Left lung (tissue), 10 donors: Measurements from ENCODE around the gene BCL11B. TPM values are rescaled to one million over a fixed set of nuclear protein-coding genes. Genes with fewer than 3 reads are reported as not detected.

Experiments used
- ATAC-seq: fragments of 200-7000 bp; cut with Tn5 transposase; one replicate; pipeline ENCODE4 v1.9.1; 2020; ENCODE audit warnings: moderate library complexity
- DNase-seq, 4 donors: peaks; one replicate each; pipeline ENCODE4 v3.0.0-alpha.2; 2013 to 2020
- H3K27ac ChIP-seq, 2 donors: fragments of 200-600 bp; sonication (generic) in 1 of 2; one replicate each; pipeline versions ENCODE4 v1.5.0 to v1.8.0; 2020 to 2021
- H3K27me3 ChIP-seq, 2 donors: fragments of 200-600 bp; sonication (generic) in 1 of 2; one replicate each; pipeline versions ENCODE4 v1.5.0 to v1.8.0; 2020 to 2021
- H3K36me3 ChIP-seq, 2 donors: fragments of 200-600 bp; sonication (generic) in 1 of 2; one replicate each; pipeline versions ENCODE4 v1.5.0 to v1.8.0; 2020 to 2021
- H3K4me1 ChIP-seq, 2 donors: fragments of 200-600 bp; one replicate each; pipeline ENCODE4 v1.8.0; 2021
- H3K4me3 ChIP-seq, 2 donors: fragments of 200-600 bp; sonication (generic) in 1 of 2; one replicate each; pipeline versions ENCODE4 v1.5.0 to v1.8.0; 2020 to 2021; ENCODE audit warnings: mild to moderate bottlenecking in 1 of 2
- H3K9me3 ChIP-seq, 2 donors: fragments of 200-600 bp; sonication (generic) in 1 of 2; one replicate each; pipeline versions ENCODE4 v1.5.0 to v1.8.0; 2020 to 2021
- CTCF ChIP-seq, 2 donors: fragments of 200-600 bp; sonication (generic) in 1 of 2; IDR thresholded peaks; one replicate each; pipeline versions ENCODE4 v1.5.0 to v1.8.0; 2021; ENCODE audit warnings: antibody characterized with exemption in 2 of 2
- intact Hi-C, 2 donors: fragments of 100-400 bp; cut with DNase I; formaldehyde crosslinking; loops; one replicate each; pipeline versions ENCODE4 v1.11.2 to v1.14.2; 2022
- polyA plus RNA-seq, 6 donors: library from polyadenylated mRNA; unstranded; fragments of 120-200 nt; gene quantifications; one replicate each; pipeline ENCODE4 v1.2.1, GENCODE V29; 2013; ENCODE audit not compliant: insufficient read length in 6 of 6
- total RNA-seq, 2 donors: library from RNA; stranded (reverse); fragmentation: NEBNext Ultra II Directional; extraction: Animal tissue kit (Norgen Biotek cat#: 25700); gene quantifications; one replicate each; pipeline ENCODE4 v1.2.1, GENCODE V29; 2021
- donor health status: DM: no; HTN: yes; CAD: no.
- donor health status: DM: no; HTN: no; CAD: no.

BCL11B gene
- total and polyA plus RNA-seq, 8 donors: 1.4 to 3.6 (median 3.2) TPM

- Histone ChIP-seq H3K4me3 (no peak overlapping the region), H3K9me3 (no peaks in the 10 kb centered on the region), H3K36me3 (no peaks in the 10 kb centered on the region), H3K27ac (no peak overlapping the region), H3K27me3 (no peaks in the 10 kb centered on the region), H3K4me1 (peaks cover 0 to under 1% of the 10 kb centered on the region in 2 donors)
- no peak for ATAC-seq
- no peak for DNase-seq
- TF ChIP-seq CTCF (IDR thresholded peaks at IDR 0.05): no peak
- intact Hi-C loops: no loop called here
Observed at GRCh38 chr14:99138999-99139865, 132.8 kb downstream of the BCL11B start.

DNA sequence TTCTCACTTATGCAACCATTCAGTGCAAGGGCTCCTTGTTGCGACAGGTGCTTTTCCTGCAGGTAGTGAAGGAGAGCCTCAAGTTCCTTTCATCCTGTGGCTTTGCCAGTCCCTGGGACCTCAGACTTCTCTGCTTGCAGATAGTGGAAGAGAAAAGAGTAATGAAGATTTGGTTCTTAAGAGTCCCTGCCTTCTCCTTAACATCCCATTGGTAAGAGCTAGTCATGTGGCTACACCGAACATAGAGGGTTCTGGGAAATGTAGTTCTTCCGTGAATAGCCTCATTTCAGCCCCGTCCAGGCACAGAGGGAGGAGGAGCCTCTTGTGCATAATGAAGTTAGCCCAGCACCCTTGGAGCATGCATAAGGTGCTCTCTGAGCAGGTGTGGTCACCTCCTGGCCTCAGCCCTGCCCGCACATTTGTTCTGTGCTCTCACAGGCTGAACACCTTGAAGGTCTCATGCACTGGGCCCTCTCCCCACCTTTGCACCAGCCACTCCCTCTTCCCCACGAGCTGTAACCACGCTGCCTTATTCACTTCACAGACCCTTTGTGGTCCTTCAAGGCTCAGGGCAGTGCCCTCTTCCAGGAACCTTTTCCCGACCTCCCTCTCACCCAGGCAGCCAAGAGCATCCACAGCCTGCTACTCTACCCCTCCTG lies 134.0 kb downstream of the BCL11B start:
- intact Hi-C loops: no loop called here
- no peaks in the 10 kb centered on the region for H3K36me3 ChIP-seq
- peaks cover 0 to 9% of the 10 kb centered on the region in 2 donors for H3K4me1 ChIP-seq
- H3K27me3 ChIP-seq: no peaks in the 10 kb centered on the region
- no peaks in the 10 kb centered on the region for H3K9me3 ChIP-seq
- no peak for TF ChIP-seq CTCF (IDR thresholded peaks at IDR 0.05)
- H3K4me3 ChIP-seq: no peak overlapping the region
- peak overlapping the region in 1 of 2 donors; percentile 70 for H3K27ac ChIP-seq
- ATAC-seq (no peak), DNase-seq (no peak)

GRCh38 chr14:99137001-99137700 lies 134.8 kb downstream of the BCL11B start:
- Histone ChIP-seq H3K27ac (peak overlapping the region in 1 of 2 donors; percentile 70), H3K36me3 (no peaks in the 10 kb centered on the region), H3K9me3 (no peaks in the 10 kb centered on the region), H3K27me3 (no peaks in the 10 kb centered on the region), H3K4me1 (peaks cover 0 to 9% of the 10 kb centered on the region in 2 donors), H3K4me3 (no peak overlapping the region)
- DNase-seq: no peak
- no peak for TF ChIP-seq CTCF (IDR thresholded peaks at IDR 0.05)
- intact Hi-C loops: no loop called here
- no peak for ATAC-seq

GRCh38 chr14:99136401-99136800 lies 135.6 kb downstream of the BCL11B start:
- H3K4me3 ChIP-seq: no peak overlapping the region
- TF ChIP-seq CTCF (IDR thresholded peaks at IDR 0.05): no peak
- H3K9me3 ChIP-seq: no peaks in the 10 kb centered on the region
- H3K27me3 ChIP-seq: no peaks in the 10 kb centered on the region
- no peak overlapping the region for H3K27ac ChIP-seq
- ATAC-seq (no peak), DNase-seq (no peak)
- H3K36me3 ChIP-seq: no peaks in the 10 kb centered on the region
- intact Hi-C loops: no loop called here
- H3K4me1 ChIP-seq: peaks cover 0 to 9% of the 10 kb centered on the region in 2 donors

GRCh38 chr14:99136047-99136400 lies 136.0 kb downstream of the BCL11B start:
- no peak overlapping the region for H3K4me3 ChIP-seq
- H3K36me3 ChIP-seq: no peaks in the 10 kb centered on the region
- ATAC-seq (no peak), DNase-seq (no peak)
- TF ChIP-seq CTCF (IDR thresholded peaks at IDR 0.05): no peak
- no peaks in the 10 kb centered on the region for H3K9me3 ChIP-seq
- no peaks in the 10 kb centered on the region for H3K27me3 ChIP-seq
- H3K27ac ChIP-seq: no peak overlapping the region
- peaks cover 0 to 9% of the 10 kb centered on the region in 2 donors for H3K4me1 ChIP-seq
- intact Hi-C loops: no loop called here
